HEK293T (cell line): ENCODE measurements around the gene TM4SF18.

Experiments
- ARNT ChIP-seq: fragments of 450-650 bp; IDR thresholded peaks from 2 replicates; pipeline ENCODE4 v1.6.1; 2017; ENCODE audit warnings: mild to moderate bottlenecking
- BHLHE40 ChIP-seq: fragments of 450-650 bp; IDR thresholded peaks from 2 replicates; pipeline ENCODE4 v1.6.1; 2016; ENCODE audit warnings: mild to moderate bottlenecking, moderate library complexity, borderline replicate concordance
- ELF4 ChIP-seq: fragments of 450-650 bp; IDR thresholded peaks from 2 replicates; pipeline ENCODE4 v1.6.1; 2017; ENCODE audit warnings: antibody characterized with exemption
- FOXA1 ChIP-seq: fragments of 450-650 bp; IDR thresholded peaks from 2 replicates; pipeline ENCODE4 v1.6.1; 2016; ENCODE audit warnings: mild to moderate bottlenecking
- FOXK2 ChIP-seq: fragments of 450-650 bp; IDR thresholded peaks from 2 replicates; pipeline ENCODE4 v1.6.1; 2016; ENCODE audit warnings: mild to moderate bottlenecking
- FOXM1 ChIP-seq: fragments of 450-650 bp; IDR thresholded peaks from 2 replicates; pipeline ENCODE4 v1.6.1; 2017; ENCODE audit warnings: mild to moderate bottlenecking, borderline replicate concordance
- HDGF ChIP-seq: fragments of 450-650 bp; IDR thresholded peaks from 2 replicates; pipeline ENCODE4 v1.6.1; 2017; ENCODE audit warnings: antibody characterized with exemption, borderline replicate concordance
- LEF1 ChIP-seq: fragments of 450-650 bp; IDR thresholded peaks from 2 replicates; pipeline ENCODE4 v1.6.1; 2017; ENCODE audit warnings: mild to moderate bottlenecking, borderline replicate concordance
- NFRKB ChIP-seq: fragments of 450-650 bp; IDR thresholded peaks from 2 replicates; pipeline ENCODE4 v1.6.1; 2016; ENCODE audit warnings: mild to moderate bottlenecking, moderate library complexity
- SP1 ChIP-seq: fragments of 450-650 bp; IDR thresholded peaks from 2 replicates; pipeline ENCODE4 v1.6.1; 2017
- SUZ12 ChIP-seq: fragments of 450-650 bp; IDR thresholded peaks from 2 replicates; pipeline ENCODE4 v1.6.1; 2016; ENCODE audit warnings: mild to moderate bottlenecking
- ZNF384 ChIP-seq: fragments of 450-650 bp; IDR thresholded peaks from 2 replicates; pipeline ENCODE4 v1.6.1; 2016
- TF ChIP-seq, protein P1 (sequence below): fragments of 450-650 bp; IDR thresholded peaks from 2 replicates; pipeline ENCODE4 v1.6.1; 2016

DNA sequence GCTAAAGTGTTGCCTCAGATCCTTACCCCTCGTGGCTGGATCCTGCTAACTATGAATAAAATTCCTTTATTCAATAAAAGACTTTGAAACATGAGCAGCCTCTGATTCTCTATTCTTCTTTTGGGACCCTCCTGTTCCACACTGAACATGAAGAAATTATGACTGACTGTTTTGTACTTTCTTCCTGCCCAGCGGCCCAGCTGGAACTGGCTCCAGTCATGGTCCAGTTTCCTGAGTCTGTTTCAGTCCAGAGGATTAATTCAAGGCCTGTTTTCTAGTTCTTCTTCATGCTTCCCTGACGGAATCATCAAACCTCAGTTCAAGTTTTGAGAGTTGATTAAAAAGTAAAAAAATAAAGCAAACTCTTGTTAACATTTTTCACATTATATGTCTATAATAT lies 59.2 kb downstream of the TM4SF18 start:
- no peak for TF ChIP-seq FOXM1
- no peak for TF ChIP-seq ELF4
- no peak for TF ChIP-seq ZNF384
- no peak for TF ChIP-seq SUZ12
- TF ChIP-seq FOXA1: no peak
- no peak for TF ChIP-seq SP1
- no peak for TF ChIP-seq ARNT
- no peak for TF ChIP-seq FOXK2
- TF ChIP-seq HDGF: no peak
- TF ChIP-seq BHLHE40: no peak
- TF ChIP-seq NFRKB: no peak
- TF ChIP-seq, protein P1, sequence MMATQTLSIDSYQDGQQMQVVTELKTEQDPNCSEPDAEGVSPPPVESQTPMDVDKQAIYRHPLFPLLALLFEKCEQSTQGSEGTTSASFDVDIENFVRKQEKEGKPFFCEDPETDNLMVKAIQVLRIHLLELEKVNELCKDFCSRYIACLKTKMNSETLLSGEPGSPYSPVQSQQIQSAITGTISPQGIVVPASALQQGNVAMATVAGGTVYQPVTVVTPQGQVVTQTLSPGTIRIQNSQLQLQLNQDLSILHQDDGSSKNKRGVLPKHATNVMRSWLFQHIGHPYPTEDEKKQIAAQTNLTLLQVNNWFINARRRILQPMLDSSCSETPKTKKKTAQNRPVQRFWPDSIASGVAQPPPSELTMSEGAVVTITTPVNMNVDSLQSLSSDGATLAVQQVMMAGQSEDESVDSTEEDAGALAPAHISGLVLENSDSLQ: no peak
- TF ChIP-seq LEF1: no peak
